Stimulated activated CD4-positive, alpha-beta T cell treated with anti-CD3 and anti-CD28 coated beads, TNF-alpha, amount 100 ng/mL, for 4 hours (primary cell): ENCODE data around the gene ZMIZ1.

ENCODE experiments used
- DNase-seq, 3 experiments: peaks; one replicate each; pipeline ENCODE4 v3.0.0-alpha.2; 2020; ENCODE audit warnings: low read depth in 3 of 3

The ZMIZ1 gene

DNA sequence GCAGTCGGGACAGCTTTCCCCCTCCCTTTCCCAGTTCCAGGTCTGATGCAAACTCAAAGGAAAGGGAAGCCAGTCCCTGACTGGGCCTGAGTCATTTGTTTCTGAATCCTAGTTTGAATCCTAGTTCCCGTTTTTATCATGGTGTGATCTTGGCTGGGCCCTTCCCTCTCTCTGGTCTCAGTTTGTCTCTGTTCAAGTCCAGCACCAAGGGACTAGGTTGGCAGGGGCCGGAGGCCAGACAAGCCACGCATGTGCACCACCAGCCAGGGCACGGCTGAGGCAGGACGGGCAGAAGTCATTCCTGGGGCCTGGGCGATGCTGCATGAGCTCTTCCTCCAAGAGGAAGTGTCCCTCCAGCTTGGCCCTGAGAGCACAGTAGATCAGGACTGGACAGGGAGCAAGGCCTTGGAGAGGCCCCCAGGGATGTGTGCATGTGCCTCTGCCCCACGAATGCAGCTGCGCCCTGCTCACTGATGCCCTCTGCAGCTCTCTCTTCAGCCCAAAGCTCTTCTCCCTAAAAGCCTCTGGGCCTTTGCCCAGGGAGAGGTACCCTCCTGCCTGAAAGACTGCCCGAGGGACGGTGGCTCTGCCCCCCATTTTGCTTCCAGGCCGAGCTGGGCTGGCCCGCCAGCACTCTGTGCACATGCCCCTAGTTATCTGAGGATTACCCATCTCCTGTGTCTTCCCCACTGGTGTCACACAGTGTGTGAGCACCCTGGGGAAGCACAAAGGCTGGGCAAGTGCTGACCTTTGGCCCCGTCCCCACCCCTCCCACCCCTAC, 86.7 kb downstream of the ZMIZ1 start:
- DNase-seq = no peak

DNA sequence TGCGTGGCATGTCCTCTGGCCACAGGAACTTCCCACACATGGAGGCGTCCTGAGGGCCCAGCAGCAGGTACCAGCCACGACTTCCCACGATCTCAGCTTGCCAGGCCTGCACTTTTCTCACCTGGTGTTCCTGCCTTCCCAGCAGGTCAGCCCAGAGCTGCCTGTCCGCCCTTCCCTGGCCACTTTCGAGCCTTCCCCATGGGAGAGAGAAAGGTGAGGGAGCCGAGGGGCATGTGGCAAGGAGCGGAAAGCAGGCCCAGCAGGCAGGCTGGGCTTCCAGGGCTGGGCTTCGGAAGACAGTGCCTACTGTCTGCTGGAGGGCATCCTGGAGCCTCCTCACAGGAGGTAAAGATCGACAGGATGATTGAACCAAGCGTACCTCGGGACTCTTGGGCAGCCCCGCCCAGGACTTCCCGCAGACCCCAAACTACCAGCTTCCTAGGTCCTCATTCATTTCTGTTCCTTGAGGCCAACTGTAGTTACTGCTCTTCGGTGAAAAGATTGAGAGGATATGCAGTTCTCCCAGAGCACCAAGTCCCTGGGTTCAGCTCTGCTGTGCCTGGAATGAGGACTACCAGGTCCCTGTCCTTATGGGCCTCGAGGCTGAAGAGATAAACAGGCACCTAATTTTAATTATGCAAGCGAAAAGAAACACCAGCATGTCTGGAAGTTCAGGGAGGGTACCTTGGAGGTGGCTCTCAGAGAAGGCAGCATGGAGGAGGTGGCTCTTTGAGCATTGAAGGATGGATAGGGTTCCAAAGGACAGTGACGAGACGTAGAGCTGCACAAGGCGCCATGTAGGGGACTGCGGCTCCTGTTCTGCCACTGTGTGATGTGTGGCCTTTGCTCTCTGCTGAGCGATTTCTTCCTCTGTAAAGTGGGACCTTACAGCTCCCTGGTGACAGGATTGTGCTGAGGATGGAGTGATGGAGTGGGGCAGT, 87.8 kb downstream of the ZMIZ1 start:
- no peak for DNase-seq

DNA sequence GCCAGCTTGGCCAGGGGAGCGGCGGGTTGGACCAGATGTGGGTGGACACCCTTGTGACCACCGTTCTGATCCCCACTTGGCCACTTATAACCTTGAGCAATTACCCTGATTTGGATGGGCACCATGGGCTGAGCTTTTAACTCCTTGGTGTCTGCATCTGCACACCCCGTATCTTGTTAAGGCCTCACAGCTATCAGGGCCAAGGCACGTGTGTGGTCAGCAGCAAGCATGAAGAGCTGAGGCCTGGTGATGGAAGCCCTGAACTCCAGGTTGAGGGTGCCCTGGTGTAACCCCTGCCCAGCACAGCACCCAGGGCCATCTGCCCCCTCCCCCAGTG, 89.2 kb downstream of the ZMIZ1 start:
- DNase-seq = no peak

DNA sequence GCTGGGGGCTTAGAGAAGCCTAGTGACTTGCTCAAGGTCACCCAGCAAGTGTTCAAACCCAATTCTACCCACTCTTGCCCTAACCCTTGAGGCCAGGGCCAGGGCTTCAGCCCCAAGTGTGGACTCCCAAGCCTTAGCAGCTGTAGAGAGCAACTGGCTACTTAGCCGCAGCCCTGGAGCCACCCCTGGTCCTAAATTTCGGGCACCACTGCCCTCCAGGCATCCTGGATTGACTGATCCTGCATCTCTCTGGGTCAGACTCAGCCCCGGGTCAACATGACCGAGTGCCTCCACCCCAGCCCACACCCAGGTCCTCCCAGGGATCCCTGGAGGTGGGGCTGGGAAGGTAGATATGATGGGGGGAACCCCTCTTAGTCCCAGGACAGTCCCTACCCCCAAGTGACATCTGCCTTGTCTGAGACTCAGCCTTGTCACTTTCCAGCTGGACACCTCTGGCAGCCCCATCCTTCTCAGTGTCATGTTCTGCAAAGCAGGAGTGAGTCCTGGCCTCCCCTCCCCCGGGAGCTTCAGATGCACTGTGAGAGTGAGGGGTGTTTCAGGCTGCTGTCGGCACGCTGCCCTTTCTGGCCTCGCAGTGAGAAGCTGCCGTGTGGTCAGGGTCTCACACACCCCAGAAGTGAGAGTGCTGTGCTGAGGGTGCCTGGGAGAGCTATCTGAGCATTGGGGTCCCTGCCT, 89.8 kb downstream of the ZMIZ1 start:
- DNase-seq = no peak

DNA sequence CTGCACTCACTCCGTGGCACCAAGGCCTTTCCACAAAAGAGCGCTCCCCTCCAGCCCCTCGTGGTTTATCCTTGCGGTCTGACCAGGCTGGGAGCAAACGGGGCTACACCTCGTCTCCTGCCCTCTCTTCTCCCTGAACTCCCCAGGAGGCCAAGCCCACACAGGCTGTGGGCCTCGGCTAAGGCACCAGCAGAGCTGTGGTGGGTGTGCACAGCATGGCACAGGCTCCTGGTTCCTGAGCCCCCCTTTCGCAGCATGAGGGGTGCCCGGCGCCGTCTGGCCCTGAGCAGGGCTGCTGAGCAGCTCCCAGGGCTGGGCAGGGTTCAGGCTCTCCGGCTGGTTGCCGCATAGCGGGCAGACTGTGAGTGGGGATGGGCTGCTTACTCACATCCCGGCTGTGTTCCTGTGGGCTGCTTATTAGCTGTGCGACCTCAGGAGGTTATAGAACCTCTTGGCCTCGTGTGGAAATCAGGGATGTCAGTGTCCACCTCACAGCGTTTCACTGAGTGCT, 90.4 kb downstream of the ZMIZ1 start:
- no peak for DNase-seq

DNA sequence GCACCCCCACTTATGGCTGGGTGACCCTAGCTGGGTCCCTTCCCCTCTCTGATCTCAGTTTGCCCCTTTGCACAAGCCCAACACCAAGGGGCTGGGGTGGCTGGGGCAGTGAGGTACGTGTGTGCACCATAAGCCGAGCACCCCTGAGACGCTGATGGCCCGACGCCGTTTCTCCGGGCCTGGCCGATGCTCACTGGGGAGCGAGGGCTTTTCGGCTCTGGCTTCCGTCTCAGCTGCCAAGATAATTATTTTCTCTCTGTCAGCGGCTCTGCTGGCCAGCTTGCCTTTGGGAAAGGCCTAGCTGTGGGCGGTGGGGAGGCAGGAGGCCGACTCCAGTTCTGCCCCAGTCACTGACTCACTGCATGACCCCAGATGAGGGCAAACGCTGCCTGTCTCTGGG, 91.0 kb downstream of the ZMIZ1 start:
- no peak for DNase-seq

DNA sequence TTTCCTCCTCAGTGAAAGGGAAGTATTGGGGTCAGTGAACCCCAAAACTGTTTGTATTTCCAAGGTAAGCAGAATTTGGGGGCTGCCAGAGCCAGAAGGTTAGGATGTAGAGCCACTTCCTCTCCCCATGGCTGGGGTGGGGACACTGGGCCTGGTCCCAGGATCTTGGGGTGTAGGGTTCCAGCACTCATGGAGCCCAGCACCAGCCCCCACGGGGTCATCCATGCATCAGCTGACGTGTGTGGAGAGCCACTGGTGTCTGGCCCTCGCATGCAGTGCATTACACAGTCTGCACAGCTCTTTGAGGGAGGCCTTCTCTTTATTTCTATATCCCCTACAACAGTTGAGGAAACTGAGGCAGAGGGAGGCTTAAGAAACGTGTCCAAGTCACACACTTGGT, 91.4 kb downstream of the ZMIZ1 start:
- DNase-seq = no peak

DNA sequence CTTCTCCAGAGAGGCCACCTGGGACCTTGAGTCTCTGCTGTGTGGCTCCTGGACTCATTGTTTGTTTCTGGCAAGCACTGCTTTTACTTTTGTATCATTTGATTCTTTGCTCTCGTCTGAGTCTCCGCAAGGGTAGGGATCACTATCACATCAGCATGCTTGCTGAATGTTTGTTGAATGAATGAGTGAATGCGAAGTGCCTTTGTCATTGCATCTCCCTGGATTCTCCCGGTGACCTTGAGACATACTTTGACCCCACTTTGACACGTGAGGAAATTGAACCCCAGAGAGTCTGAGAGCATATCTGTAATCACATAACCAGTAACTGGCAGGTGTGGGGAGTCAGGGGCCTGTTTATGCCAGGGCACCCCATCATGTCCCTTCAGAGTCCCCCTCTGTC, 92.8 kb downstream of the ZMIZ1 start:
- no peak for DNase-seq

DNA sequence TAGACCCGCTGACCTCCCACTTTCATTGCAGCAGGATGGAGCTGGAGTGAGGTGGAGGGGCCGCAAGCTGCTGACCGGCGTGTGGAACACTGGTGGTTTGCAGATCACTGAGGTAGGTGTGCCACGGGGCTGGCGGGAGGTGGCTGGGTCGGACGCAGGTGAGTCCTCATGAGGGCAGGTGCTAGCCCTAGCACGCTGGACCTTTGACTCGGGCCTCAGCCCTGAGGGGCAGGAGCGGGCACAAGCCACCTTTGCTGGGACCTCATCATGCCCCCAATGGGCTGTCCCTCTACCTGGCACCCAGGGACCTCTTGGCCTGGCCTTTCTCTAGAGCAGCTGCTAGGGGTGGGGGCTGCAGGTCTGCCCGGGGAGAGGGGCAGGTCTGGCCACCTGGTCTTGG, 93.3 kb downstream of the ZMIZ1 start:
- no peak for DNase-seq

DNA sequence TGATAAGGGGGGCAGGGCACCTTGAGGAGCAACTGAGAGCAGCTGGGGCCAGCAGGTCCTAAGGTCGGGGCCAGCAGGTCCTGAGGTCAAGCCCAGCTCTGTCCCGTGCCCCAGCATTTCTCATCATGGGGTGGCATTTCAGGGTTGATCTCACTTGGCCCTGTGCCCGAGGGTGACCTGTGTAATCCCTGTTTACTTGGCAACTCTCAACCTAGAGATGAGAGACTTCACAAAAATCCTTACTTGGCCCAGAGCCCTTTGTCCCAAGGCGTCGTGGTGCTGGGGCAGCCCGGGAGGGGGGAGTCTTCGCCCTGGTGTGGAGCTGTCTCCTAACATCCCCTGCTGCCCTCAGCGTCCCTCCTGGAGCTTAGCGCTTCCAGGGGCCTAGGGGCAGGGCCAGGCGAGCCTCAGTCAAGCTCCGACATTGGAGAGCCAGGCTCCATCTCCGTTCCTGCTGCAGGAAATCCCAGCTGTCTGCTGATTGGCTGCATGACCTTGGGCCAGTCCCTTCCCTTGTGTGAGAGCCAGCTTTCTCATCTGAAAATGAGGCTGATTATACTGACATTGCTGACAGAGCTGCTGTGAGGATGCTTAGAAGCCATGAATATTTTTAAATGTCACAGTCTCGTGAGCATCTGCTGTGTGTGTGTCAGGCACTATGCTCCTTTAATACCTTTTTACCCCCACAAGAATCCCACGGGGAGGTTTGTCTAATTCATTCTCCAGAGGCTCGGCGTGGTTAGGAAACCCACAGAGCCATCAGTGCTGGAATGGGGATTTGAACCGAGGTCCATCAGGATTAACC, 94.3 kb downstream of the ZMIZ1 start:
- DNase-seq = no peak

DNA sequence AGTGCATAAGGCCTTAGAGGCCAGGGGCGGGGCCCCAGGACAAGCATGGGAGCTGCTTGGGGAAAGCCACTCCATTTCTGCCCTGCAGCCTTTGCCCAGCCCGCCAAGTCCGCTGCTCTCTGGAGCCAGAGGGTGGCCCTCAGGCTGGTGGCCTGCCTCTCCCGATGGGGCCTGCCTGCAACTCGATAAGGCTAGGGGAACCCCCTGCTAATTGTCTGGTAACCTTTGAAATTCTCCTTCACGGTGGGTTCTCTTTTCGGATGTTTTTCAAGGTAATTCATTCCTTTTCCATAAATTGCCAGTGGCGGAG, 94.9 kb downstream of the ZMIZ1 start:
- DNase-seq = no peak

DNA sequence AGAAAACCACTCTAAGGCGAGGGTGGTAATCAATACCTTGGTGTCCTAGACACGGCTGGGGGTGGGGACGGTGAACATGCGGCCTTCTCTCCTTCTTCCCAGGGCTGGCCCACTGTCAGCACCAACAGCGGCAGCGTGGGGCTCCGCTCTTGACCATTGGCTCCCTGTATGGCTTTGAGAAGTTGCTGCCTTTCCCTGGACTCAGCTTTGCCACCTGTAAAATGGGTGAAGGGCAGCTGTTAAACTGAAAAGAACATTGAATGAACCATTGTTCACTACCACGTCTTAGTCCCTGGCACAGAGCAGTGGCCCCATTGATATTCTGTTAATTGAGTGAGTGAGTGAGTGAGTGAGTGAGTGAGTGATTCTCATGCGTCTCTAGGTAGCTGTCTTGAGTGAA, 95.3 kb downstream of the ZMIZ1 start:
- DNase-seq = no peak

DNA sequence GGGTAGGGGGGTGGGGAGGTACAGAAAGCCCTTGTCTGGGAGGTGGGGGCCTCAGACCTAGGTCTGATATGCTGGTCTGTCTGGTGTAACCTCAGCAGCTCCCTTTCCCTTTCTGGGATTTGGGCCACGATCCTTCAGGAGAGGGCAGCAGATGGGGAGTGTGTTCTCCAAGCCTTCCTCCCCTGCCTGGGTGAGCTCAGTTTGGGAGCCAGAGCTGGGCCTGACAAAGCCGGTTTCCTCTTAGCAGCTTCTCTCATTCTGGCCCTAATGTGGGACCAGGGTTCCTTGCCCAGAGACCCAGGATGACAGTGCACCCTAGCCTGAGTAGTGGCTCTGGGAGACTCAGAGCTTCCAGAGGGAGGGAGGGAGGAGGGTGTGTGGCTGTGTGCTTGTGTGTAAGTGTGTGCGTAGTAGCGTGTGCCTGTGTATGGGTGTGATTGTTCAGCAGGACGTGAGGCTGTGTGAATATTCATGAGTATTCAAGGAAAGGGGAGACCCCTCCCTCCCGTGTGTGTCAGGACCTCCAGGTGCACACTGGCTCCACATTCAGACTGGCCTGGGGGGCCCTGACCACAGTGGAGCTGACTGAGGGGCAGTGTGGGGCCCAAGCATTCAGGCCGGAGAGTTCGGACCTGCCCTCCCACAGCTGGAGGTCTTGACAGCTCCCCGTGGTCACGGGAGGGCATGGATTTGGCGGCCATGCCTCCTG, 96.5 kb downstream of the ZMIZ1 start:
- no peak for DNase-seq

DNA sequence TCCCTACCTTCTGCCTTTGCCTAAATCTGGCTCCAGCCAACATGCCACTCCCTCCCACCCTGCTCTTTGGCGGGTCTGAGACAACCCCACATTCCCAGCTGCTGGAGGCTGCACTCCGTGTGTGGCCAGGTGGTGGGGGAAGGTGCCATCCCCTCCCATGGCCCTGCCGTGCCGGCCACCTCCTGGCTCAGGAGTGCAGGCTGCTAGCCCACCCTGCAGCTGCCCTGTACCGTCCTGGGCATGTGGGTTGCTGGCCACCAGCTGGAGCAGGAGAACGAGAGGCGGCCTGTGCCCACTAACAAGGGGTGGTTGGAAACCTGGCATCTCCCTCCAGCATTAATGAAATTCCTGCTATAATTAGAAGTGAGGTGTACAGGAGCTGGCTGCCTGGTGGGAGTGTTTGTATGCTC, 97.6 kb downstream of the ZMIZ1 start:
- DNase-seq = no peak

DNA sequence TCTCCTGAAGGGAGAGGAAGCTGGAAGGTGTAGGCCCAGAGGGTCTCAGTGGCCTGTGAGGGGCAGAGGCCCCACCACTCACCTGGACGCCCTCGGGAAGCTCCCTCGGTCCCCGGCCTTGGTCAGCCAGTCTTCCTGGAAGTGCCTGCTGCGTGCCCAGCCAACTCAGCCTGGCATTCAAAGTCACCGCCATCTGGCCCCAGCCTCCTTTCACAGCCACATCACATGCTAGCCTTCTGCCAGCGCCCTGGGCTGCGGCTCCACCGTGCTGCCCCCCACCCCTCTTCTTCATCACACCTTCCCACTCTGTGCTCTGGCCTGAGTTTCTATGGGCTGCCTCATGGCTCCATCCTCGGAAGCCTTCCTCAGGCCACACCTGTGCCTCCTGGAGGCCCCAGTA, 98.0 kb downstream of the ZMIZ1 start:
- no peak for DNase-seq

DNA sequence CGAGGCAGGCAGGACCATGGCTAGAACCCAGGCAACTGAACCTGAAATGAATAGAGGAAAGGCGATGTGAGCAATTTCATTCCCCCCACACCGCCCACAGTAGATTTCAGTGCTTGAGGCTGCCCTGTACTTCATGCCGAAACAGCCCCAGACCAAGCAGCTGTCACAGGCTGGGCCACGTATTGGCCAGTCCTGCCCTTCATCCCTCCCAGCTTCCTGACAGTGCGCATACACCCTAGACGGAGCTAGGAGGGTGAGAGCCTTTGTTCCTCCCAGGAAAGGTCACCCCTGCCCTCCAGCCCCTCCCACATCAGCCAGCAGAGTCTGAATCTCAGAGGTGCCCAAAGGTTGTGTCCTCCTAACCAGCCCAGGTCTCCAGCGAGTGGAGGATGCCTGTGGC, 98.8 kb downstream of the ZMIZ1 start:
- DNase-seq = no peak

DNA sequence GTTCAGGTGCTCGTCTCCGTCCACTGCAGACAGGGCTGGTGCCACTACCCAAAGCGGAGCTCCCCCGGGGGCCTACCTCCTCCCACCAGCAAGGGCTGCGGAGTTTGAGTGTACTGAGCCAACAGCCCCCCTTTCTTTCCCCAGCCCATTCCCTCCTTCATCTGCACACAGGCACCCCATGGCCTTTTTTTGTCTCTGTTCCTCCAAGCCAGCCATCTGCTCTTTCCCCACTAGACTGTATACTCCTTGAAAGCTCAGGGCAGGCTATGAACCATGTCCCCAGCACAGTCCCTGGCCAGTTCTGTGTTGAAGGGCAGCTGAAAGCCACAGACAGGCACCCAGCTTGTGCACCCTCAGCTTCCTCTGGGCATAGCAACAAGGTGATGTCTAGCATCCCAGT, 99.4 kb downstream of the ZMIZ1 start:
- DNase-seq = no peak

DNA sequence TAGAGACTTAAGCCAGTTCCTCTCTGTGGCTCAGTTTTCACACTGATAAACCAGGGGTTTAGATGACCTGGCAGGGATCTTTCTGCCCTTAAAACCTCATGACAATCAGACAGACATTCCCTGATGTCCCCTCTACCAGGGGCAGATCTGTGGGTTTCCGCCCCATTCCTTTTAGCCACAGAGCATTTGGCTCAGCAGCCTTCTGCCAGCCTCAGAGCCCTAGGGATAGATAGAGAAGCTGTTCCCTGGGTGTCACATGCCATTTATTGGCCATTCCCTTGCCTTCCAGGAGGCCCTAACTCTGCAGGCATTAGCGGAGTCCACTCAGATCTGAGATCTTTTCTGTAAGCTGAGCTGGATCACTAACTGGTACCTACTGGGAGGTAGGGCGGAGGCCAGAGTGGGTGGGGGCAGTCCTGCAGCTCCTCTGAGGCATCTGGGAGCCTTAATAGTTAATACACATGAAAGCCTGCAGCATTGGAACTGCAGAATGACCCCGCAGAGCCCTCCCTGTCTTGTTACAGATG, 101.5 kb downstream of the ZMIZ1 start:
- no peak for DNase-seq

DNA sequence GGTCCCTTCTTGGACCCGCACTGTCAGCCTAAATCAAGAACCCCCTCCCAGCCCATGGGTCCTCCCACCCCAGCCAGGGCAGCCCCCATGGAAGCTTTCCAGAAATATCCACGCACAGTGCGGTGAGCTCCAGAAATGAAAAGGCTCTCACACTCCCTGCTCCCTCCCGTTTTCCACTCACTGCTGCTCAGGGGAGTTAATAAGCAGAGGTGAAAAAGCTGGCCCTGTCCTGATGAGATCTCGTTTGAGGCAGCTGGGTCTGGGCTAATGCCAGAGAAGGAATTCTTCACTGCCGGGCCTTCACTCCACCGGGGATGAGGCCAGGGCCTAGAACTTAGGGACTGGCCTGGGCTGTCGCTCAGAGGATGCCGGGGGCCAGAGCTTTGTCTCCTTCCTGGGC, 102.2 kb downstream of the ZMIZ1 start:
- no peak for DNase-seq

DNA sequence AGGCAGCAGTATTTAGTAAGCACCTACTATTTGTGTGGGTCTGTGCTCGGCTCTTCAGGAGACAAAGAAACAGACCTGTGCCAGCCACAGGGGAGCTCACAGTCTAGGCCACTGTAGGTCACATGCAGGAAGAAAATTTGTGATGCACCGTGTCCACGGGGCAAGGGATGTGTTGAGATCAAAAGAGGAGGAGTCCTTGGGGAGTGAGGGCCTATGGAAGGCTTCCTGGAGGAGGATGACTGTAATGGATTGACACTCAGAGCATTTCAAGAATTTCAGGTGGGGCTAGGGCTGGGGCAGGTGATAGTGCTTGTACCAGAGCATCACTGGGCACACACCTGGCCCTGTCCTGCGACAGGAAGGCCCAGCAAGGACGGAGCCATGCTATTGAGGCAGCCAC, 102.7 kb downstream of the ZMIZ1 start:
- DNase-seq = no peak

DNA sequence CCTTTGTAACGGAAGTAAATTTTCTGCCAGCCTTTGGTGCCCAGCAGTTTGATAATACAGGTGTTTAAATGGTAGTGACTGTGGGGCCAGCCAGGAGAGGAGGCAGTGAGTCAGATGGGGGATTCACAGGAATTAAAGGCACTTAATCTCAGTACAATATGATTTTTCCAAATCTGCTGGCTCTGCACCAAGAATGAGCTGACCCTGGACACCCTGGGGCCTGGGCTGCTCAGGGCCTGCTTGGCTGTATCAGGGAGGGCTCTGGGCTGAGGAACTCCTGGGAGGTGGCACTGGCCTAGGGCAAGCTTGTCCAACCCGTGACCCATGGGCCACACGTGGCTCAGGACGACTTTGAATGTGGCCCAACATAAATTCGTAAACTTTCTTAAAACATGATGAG, 104.1 kb downstream of the ZMIZ1 start:
- DNase-seq = no peak
